Measurements from ENCODE around the gene LILRA5.
"Not testable (repeated sequence)": the region's sequence is repeated elsewhere in the genome, so short reads cannot be mapped to it uniquely, and the experiment has no call there.

The LILRA5 gene

GRCh38 chr19:54333586-54334298, 20.8 kb upstream of the LILRA5 start:
- no peak for DNase-seq

GRCh38 chr19:54332149-54332548, 19.2 kb upstream of the LILRA5 start:
- no peak for DNase-seq

- no peak for DNase-seq
These were observed 18.7 kb upstream of the LILRA5 start for GRCh38 chr19:54331626-54332025.

DNA sequence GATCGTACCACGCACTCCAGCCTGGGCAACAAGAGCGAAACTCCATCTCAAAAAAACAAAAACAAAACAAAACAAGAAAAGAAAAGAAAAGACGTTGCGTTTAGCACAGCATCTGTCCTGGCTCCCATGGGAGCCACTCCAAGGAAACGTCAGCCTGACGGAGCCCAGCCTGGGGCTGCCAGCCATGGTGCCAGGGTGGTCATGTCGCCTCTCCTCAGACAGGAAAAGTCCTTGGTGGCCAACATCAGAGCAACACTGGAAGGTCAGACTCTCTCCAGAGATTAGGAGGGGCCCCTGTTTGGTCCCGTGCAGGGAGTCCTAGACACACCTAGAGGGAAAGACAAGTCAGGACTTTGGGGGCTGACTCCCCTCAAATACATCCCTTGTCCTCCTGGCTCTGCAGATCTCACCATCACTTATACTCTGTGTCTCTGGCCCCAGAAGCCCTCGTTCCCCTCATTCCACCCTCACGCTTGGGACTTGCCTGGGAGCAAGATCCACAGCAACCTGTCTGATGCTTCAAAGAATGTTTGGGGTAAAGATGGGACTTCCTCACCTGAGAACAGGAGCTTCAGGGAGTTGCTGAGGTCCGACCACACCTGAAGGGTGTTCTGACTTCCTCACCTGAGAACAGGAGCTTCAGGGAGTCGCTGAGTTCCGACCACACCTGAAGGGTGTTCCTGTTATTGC, 16.7 kb upstream of the LILRA5 start:
- no peak for DNase-seq

- DNase-seq, result not testable (repeated sequence)
These were observed 15.8 kb upstream of the LILRA5 start for GRCh38 chr19:54328781-54329180.

DNA sequence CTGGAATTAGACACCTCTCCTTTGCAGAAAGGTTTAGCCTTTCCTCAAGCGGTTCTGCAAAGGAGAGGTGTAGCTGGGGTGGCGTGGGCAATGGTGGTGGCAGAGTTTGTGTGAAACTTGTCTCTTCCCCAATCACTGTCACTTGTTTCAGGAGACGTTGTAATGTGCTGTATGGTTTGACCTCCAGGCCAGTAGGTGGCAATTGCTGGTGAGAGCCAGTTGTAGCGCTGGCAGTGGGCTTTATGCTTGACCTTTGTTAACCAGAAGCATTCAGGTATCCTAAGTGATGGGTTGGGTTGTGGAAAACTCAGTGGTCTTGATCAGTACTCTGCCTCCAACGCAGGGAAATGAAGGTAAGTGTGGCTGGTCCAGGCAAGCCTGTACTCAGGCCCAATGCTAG, 12.7 kb upstream of the LILRA5 start:
- no peak for DNase-seq

DNA sequence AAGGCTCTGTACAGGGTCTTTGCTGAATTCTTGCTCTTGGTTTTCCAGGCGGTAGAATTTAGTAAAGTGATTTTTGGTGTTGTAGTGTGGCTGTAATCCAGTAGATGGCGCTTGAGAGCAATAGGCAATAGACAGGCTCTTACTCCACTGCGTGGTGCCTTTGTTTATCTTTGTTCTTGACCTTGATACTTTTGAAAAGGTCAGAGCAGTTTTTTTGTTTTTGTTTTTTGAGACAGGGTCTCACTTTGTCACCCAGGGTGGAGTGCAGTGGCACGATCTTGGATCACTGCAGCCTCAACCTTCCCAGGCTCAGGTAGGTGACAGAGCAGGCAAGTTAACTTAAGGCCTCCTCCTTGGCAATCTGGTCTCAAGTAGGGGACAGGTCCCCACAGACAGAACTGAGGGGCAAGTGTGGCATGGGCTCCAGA, 12.2 kb upstream of the LILRA5 start:
- peak; percentile 18 for DNase-seq

DNA sequence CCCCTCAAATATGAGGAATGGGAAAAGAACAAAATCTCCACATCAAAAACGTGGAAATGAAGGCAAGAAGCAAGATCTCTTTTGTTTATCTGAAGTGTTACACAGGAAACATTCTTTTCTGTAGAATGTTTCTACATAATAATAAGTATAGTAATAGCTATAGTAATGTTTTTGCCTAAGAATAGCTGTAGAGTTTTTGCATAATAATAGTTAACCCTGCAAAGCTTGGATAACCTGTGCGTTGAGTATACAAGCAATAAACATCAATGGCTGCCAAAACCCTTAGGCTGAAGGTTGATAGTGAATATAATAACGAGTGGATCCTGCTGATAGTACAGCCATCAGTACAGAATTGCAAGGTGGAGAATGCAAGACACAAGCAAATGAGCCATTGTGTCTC, 11.1 kb upstream of the LILRA5 start:
- DNase-seq, result no peak

- DNase-seq, result not testable (repeated sequence)
These were observed 10.0 kb upstream of the LILRA5 start for GRCh38 chr19:54322934-54323333.

GRCh38 chr19:54322295-54322694, 9.3 kb upstream of the LILRA5 start:
- DNase-seq, result not testable (repeated sequence)

DNA sequence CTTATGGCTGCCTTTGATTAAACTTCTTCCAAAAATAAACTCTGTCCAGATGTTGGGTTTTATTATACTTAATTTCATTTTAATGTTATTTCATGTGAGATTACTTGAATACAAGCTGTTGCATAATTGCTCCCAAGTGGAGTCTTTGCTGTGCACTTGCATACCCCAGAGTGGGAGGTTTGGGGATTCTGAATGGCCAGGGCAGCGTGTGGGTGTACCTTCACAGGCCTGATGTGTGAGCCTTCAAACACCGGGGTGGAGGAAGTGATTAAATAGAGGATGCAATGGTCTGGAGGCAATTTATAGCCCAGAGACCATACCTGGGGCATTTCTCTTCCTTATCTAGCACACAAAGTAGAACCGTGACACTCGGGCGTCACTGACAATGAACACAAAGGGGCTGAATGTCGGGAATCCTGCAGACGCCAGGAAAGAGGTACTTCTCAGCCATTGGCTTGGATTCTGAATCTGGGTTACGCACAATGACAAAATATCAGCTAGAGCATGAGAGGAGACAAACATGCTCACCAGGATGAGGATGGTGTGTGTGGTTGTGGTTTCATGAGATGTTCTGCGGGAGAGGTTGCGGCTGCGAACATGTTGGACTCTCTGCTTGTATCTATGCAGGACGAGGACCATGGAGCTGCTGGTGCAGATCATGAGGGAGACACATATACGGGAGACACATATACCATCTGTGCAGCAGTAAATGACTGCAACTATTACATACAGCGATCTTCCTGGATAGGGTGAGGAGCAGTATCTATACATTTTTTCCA, 7.1 kb upstream of the LILRA5 start:
- DNase-seq, result no peak

GRCh38 chr19:54319049-54319448, 6.1 kb upstream of the LILRA5 start:
- no peak for DNase-seq

- DNase-seq, result no peak
These were observed 4.9 kb upstream of the LILRA5 start for GRCh38 chr19:54317965-54318240.

DNA sequence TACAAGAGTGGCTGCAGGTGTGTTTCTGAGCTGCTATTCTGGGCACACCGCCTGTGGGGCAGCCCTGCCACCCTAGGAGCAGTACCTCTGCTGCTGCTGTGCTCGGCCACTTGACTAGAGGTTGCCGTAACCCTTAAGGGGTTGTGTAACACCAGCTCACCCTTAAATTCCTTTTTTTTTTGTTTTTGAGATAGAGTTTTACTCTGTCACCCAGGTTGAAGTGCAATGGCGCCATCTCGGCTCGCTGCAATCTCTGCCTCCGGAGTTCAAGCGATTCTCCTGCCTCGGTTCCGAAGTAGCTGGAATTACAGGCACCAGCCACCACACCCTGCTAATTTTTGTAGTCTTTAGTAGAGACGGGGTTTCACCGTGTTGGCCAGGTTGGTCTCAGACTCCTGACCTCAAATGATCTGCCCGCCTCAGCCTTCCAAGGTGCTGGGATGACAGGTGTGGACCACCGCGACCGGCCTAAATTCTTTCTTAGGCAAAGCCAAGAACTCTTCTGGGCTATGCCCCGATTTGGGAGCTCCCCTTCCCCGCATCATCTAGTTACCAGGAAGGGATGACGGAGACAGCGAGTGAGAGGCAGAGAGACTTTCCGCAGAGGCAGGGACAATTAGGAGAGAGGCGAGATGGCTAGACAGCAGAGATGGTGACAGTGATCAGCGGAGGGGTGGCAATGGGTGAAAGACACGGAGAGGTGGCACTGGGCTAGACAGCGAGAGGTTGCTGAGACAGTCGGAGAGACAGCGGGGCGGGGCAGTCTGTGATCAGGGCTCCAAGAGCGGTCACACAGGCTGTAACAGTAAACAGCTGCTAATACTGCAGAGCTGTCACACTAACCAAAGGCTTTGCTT, 4.4 kb upstream of the LILRA5 start:
- DNase-seq, result no peak

- DNase-seq, result no peak
These were observed 3.8 kb upstream of the LILRA5 start for GRCh38 chr19:54316746-54317107.

DNA sequence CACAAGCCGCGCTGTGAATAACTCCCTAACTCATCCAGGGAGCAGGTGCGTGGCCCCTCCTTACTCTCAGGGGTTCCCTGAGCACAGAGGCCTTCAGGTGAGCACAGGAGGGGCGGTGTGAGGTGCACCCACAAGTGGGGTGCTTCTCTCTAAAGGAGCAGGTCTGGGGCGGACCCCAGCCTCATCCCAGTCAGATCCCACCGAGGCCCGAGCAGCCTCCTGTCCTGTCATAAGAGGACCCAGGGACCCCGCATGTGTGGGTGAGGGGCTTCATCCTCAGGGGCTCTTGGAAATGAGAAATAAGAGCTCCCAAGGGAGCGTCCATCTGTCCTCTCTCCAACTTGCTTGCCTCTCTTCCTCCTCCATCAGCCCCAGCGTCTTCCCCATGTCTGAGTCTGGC, 3.0 kb upstream of the LILRA5 start:
- DNase-seq, result no peak

- DNase-seq, result no peak
These were observed 955 bp downstream of the LILRA5 start for GRCh38 chr19:54312011-54312410.

DNA sequence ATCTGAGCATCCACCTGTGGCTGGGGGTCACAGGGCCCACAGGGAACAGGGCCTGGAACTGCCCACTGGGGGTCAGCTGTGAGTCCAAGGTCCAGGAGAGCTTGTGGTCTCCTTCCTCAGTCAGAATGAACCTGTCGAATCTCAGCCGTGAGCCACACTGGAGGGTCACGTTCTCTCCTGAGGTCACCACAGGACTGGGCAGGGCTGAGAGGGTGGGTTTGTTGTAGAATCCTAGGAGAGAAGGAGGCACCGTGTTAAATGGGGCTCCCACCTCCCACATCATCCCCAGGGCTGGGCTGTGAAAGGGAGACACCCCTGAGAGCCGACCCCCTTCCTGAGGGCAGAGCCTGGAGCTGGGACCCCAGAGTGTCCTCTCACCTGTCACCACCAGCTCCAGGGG, 1.5 kb downstream of the LILRA5 start:
- DNase-seq, result no peak

DNA sequence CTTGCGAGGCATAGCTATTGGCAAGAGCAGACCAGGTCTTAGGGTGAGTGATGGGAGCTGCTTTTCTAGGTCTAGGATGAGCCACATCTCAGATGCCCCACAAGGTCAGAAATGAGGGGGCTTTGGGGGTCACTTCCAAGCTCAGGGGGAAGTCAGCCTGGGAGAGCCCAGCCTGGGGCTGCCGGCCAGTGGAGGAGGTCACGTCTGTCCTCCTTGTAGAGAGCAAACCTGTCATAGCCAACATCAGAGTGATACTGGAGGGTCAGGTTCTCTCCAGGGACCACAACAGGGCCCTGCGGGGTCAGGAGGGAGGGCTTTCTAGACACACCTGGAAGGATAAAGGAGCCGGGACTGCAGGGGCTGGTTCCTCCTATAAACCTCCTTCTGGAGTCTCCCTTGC, 2.4 kb downstream of the LILRA5 start:
- DNase-seq, result no peak

DNA sequence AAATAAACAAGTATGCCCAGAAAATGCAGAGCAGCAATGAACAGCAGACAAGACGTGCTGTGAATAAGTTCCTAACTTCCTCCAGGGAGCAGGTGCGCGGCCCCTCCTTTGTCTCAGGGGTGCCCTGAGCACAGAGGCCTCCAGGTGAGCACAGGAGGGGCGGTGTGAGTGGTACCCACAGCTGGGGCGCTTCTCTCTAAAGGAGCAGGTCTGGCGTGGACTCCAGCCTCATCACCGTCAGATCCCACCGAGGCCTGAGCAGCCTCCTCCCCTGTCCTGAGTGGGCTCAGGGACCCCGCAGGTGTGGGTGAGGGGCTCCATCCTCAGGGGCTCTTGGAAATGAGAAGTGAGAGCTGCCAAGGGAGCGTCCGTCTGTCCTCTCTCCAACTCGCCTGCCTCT, 3.2 kb downstream of the LILRA5 start:
- no peak for DNase-seq

GRCh38 chr19:54307389-54308020, 5.5 kb downstream of the LILRA5 start:
- DNase-seq, result no peak

DNA sequence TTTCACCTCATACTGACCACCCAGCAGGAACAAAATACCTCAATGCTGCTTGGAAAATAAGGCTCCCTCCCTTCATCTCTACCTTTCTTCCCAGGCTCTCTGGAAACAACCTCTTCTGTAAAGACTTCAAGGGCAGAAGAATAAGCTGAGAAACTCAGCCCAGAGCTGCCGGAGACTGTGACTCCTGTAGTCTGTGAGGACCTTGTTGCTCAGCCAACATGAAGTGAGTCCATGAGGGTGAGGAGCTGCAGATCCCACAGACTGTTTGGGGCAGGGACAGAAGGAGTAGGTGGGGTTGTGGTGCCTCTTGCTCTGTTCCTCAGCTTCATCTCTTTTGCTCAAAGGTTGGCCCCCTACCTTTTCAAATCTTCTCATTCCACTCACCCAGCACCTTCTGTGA, 7.8 kb downstream of the LILRA5 start:
- no peak for DNase-seq

DNA sequence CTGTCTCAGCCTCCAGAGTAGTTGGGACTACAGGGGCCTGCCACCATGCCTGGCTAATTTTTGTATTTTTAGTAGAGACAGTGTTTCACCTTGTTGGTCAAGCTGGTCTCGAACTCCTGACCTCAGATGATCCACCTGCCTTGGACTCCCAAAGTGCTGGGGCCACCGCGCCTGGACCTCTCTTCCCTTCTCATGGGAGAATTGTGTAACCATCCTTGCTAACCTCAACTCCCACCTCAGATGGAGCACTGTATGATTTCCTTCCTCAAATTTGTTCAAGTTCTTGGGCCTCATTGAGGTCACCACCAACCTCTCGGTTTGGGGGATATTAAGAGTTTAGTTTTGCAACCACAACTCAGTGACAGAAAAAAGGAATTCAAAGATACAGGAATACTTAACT, 10.7 kb downstream of the LILRA5 start:
- no peak for DNase-seq
